NCI-H510A (cell line): ENCODE results near the gene LRIT1.

ENCODE experiments used
- DNase-seq: peaks from one replicate; lab custom pipeline; 2025; lab: John Stamatoyannopoulos, UW

The LRIT1 gene

DNA sequence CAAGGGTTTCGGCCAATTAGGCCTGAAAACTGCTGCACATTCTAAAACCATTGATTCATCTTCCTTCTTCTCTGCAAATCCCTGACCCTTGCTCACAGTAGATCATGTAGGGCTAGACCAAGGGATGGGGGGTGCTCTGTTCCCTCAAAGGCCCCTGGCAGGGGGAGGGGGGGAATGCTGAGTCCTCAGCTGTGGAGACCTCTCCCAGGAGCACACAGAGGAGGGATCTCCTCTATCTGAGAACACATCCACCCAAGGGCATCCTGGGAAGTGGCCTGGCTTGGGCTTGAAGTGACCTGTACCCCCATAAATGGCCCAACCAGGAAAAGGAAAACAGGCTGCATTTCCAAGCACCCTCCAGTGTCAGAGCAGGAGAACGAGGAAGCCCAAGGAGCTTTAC, 48.0 kb downstream of the LRIT1 start:
- no peak for DNase-seq

DNA sequence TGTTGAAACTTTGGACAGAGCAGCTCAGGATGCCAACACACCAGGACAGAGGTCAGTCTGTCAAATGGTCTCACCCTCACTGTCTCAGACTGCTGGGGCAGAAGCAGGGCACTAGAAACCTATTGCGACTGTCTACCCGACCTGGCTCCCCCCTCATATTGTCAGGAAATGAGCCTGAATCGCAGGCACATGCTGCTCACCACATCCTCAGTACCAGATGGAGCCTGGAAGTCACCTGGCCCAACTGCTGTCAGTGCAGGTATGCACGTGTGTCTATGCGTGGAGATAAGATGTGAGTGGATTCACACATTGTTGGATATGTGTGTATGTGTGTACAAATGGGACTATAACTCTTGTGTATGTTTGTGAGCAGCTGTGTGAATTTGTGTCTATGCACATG, 50.2 kb downstream of the LRIT1 start:
- no peak for DNase-seq

GRCh38 chr10:84190621-84191020, 50.7 kb downstream of the LRIT1 start:
- DNase-seq = no peak

DNA sequence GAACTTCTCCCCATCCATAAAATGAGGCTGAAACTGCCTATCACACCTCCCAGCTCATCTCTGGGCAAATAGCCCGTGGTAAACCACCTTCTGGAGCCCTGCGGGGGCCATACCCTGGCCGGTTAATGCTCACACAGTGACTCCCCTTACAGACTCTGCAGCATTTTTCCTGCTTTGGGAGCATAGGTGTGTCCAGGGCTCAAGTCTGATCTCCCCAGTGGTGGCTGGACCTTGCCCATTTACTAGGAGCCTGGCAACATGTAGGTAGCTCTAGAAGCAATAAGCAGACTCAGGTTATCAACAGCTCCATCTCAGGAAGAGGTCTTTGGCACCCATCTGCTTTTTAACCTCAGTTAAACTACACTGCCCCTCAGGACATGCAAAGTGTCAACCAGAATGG, 52.5 kb downstream of the LRIT1 start:
- no peak for DNase-seq

DNA sequence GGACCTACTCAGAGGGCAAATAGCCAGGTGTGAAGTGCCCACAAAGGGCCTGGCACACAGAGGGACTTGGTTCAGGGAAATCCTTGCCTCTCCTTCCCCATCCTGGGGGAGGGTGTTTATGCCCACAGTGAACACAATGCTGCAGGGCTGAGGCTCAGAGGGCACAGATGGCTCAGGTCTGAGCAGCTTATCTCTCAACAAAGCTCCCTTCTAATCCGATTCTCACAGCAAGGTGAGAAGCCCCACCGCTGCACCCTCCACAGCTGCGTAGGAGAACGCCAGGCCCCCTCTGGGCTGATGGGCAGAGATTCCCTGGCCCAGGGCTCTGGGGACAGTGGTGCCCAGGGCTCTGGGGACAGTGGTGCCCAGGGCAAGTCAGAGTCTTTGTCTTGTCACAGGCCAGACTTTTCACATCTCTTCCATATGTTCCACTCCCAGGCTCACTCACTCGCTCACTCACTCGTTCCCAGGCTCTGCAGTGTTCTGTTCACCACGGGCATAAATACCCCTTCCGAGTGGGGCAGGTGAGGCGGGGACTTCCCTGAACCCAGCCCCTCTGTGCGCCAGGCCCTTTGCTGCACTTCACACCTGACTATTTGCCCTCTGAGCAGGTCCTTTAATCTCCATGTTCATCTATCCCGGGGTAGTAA, 55.7 kb downstream of the LRIT1 start:
- DNase-seq = no peak

GRCh38 chr10:84184517-84184916, 56.8 kb downstream of the LRIT1 start:
- DNase-seq = no peak

GRCh38 chr10:84181631-84182030, 59.7 kb downstream of the LRIT1 start:
- no peak for DNase-seq
